Measurements from ENCODE around the gene LRRK1.

DNA sequence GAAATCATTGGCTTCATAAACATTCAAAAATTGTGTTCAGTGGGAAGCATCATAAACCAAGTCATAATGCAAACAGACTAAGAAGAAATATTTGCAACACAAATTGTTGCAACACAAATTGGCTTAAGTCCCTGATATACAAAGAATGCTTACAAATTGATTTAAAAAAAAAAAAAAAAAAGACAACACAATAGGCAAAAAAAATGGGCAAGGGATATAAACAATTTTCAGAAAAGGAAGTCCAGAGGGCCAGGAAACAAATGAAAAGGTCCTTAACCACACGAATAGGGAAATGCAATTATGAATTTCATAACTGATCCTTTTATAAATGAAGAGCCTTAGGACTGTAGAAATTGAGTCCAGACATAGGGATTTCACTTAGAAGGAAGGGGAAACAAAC, 98.9 kb downstream of the LRRK1 start:
- TF ChIP-seq, protein P1, sequence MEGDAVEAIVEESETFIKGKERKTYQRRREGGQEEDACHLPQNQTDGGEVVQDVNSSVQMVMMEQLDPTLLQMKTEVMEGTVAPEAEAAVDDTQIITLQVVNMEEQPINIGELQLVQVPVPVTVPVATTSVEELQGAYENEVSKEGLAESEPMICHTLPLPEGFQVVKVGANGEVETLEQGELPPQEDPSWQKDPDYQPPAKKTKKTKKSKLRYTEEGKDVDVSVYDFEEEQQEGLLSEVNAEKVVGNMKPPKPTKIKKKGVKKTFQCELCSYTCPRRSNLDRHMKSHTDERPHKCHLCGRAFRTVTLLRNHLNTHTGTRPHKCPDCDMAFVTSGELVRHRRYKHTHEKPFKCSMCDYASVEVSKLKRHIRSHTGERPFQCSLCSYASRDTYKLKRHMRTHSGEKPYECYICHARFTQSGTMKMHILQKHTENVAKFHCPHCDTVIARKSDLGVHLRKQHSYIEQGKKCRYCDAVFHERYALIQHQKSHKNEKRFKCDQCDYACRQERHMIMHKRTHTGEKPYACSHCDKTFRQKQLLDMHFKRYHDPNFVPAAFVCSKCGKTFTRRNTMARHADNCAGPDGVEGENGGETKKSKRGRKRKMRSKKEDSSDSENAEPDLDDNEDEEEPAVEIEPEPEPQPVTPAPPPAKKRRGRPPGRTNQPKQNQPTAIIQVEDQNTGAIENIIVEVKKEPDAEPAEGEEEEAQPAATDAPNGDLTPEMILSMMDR (conservative IDR thresholded peaks at IDR 0.05; ENCODE audit: low read depth, low read length): no peak
- TF ChIP-seq MXI1 (IDR thresholded peaks at IDR 0.05; ENCODE audit: borderline replicate concordance, low read depth, low read length) (no peak), POLR2A (IDR thresholded peaks at IDR 0.05; ENCODE audit: low read depth, low read length) (no peak), CHD1 (IDR thresholded peaks at IDR 0.05; ENCODE audit: low read depth, low read length) (no peak), RFX5 (IDR thresholded peaks at IDR 0.05; ENCODE audit: low read depth, low read length) (no peak), CEBPB (IDR thresholded peaks at IDR 0.05; ENCODE audit: low read depth, low read length) (peak; percentile 73), RAD21 (IDR thresholded peaks at IDR 0.05; ENCODE audit: low read length) (no peak)
